Stimulated activated CD8-positive, alpha-beta memory T cell treated with anti-CD3 and anti-CD28 coated beads, Interleukin-15, amount 100 ng/mL, for 48 hours (primary cell): Measurements from ENCODE around the gene CUEDC1.

Source experiments
- DNase-seq, 2 donors: peaks; one replicate each; pipeline ENCODE4 v3.0.0-alpha.2; 2020; ENCODE audit warnings: low read depth in 2 of 2

CUEDC1 gene

GRCh38 chr17:57833179-57833939, 121.9 kb downstream of the CUEDC1 start:
- peak; percentile 26 to 32 for DNase-seq

GRCh38 chr17:57832314-57833178, 122.7 kb downstream of the CUEDC1 start:
- DNase-seq, result no peak

- no peak for DNase-seq
Observed at GRCh38 chr17:57830880-57831279, 124.3 kb downstream of the CUEDC1 start.

- DNase-seq, result no peak
Observed at GRCh38 chr17:57823469-57824401, 131.5 kb downstream of the CUEDC1 start.

GRCh38 chr17:57819867-57820266, 135.3 kb downstream of the CUEDC1 start:
- DNase-seq, result no peak

- no peak for DNase-seq
Observed at GRCh38 chr17:57819285-57819684, 135.9 kb downstream of the CUEDC1 start.

GRCh38 chr17:57818066-57818465, 137.1 kb downstream of the CUEDC1 start:
- DNase-seq, result no peak

GRCh38 chr17:57817299-57817698, 137.9 kb downstream of the CUEDC1 start:
- DNase-seq, result no peak

- DNase-seq, result no peak
Observed at GRCh38 chr17:57814421-57814820, 140.8 kb downstream of the CUEDC1 start.

- DNase-seq, result no peak
Observed at GRCh38 chr17:57811638-57812280, 143.5 kb downstream of the CUEDC1 start.
